HepG2 (cell line): ENCODE measurements around the gene MUC13. TPM values are rescaled to one million over a fixed set of nuclear protein-coding genes. Genes with fewer than 3 reads are reported as not detected.

ENCODE experiments used
- ATAC-seq: fragments of 200-7000 bp; cut with Tn5 transposase; 3 replicates; pipeline ENCODE4 v1.9.1; 2020; ENCODE audit warnings: mild to moderate bottlenecking, moderate library complexity
- BruUV-seq: library from RNA; stranded (reverse); fragments of 400-500 nt; replicated peaks from 2 replicates; lab custom pipeline; 2021; lab: Mats Ljungman, UMichigan
- CTCF ChIA-PET: fragments of 300-600 bp; formaldehyde crosslinking; extraction: SDS; loops from one replicate; lab custom pipeline; 2021; ENCODE audit warnings: low total read pairs, inconsistent platforms, low intra/inter-chr PET ratio; lab: Yijun Ruan, JAX
- POLR2A ChIA-PET: fragments of 350-600 bp; sonication (Branson Sonifier 250); formaldehyde crosslinking; loops from one replicate; lab custom pipeline; 2020; ENCODE audit warnings: antibody characterized with exemption, inconsistent platforms; lab: Yijun Ruan, JAX
- DNase-seq: peaks from one replicate; pipeline ENCODE4 v3.0.0-alpha.2; 2015; ENCODE audit warnings: low spot score
- FAIRE-seq: peaks from 3 replicates; lab custom pipeline; 2011; peaks lifted over from hg19 to GRCh38; lab: Jason Lieb, UNC
- H2AFZ ChIP-seq: one replicate; pipeline ENCODE4 v1.6.1; 2011; ENCODE audit warnings: low read length, inconsistent platforms
- H3K27ac ChIP-seq: fragments of 300-600 bp; 3 replicates; pipeline ENCODE4 v1.8.0; 2011; ENCODE audit warnings: mixed run types, mild to moderate bottlenecking, mixed read lengths, low read length, inconsistent platforms; ENCODE audit not compliant: insufficient read depth; ENCODE audit errors: extremely low read length
- H3K27me3 ChIP-seq, 2 experiments: fragments of 200-600 bp in 1 of 2; 2 replicates in 1 of 2; 3 replicates in 1 of 2; pipeline versions ENCODE4 v1.6.0 to v1.8.0; 2011; ENCODE audit warnings: low read length in 2 of 2, mild to moderate bottlenecking in 2 of 2, moderate library complexity in 2 of 2, inconsistent platforms in 1 of 2; ENCODE audit not compliant: insufficient read depth in 2 of 2, control insufficient read depth in 1 of 2
- H3K36me3 ChIP-seq, 2 experiments: fragments of 200-600 bp in 1 of 2; replicated peaks in 1 of 2; 2 replicates in 1 of 2; 3 replicates in 1 of 2; pipeline versions ENCODE4 v1.5.1 to v1.8.0; 2011; ENCODE audit warnings: low read length in 2 of 2, inconsistent platforms in 1 of 2; ENCODE audit not compliant: insufficient read depth in 2 of 2, control insufficient read depth in 1 of 2
- H3K4me1 ChIP-seq: 2 replicates; pipeline ENCODE4 v1.5.1; 2012; ENCODE audit warnings: low read length, inconsistent platforms; ENCODE audit not compliant: insufficient read depth
- H3K4me2 ChIP-seq: 2 replicates; pipeline ENCODE4 v1.6.0; 2011; ENCODE audit warnings: low read depth, low read length, inconsistent platforms
- H3K4me3 ChIP-seq, 3 experiments: fragments of 200-600 bp in 1 of 3; sonication (generic), shearing (Covaris generic) in 1 of 3; replicated peaks in 1 of 3; 2 replicates each; pipeline ENCODE4 v1.5.1; 2011 to 2016; ENCODE audit warnings: low read length in 3 of 3, inconsistent platforms in 2 of 3, low read depth in 2 of 3, mild to moderate bottlenecking in 2 of 3, control low read depth in 1 of 3, mixed read lengths in 1 of 3; ENCODE audit not compliant: insufficient read depth in 1 of 3
- H3K79me2 ChIP-seq: one replicate; pipeline ENCODE4 v1.6.1; 2011; ENCODE audit warnings: low read length, inconsistent platforms; ENCODE audit not compliant: insufficient read depth
- H3K9ac ChIP-seq: 2 replicates; pipeline ENCODE4 v1.6.0; 2011; ENCODE audit warnings: mild to moderate bottlenecking, low read depth, low read length, inconsistent platforms; ENCODE audit not compliant: insufficient read depth
- H3K9me3 ChIP-seq: 2 replicates; pipeline ENCODE4 v1.5.1; 2012; ENCODE audit warnings: mild to moderate bottlenecking, low read length
- H4K20me1 ChIP-seq: 2 replicates; pipeline ENCODE4 v1.6.0; 2011; ENCODE audit warnings: inconsistent platforms, mild to moderate bottlenecking, low read length, moderate library complexity; ENCODE audit not compliant: insufficient read depth
- MAZ ChIP-seq, 2 experiments: sonication (generic) in 1 of 2; formaldehyde crosslinking in 1 of 2; IDR thresholded peaks; 2 replicates each; pipeline versions ENCODE4 v1.5.0 to v1.6.1; 2012 to 2020; ENCODE audit warnings: low read depth in 2 of 2, mild to moderate bottlenecking in 2 of 2, borderline replicate concordance in 1 of 2, improper control_type of control experiment in 1 of 2, low read length in 1 of 2, missing genetic modification reagents in 1 of 2, moderate library complexity in 1 of 2
- MYPOP ChIP-seq: sonication (generic); formaldehyde crosslinking; IDR thresholded peaks from 2 replicates; pipeline ENCODE4 v1.8.1; 2023; ENCODE audit warnings: mild to moderate bottlenecking, moderate library complexity, missing genetic modification reagents
- POLR2G ChIP-seq: fragments of 200-400 bp; formaldehyde crosslinking; IDR thresholded peaks from 2 replicates; pipeline ENCODE4 v1.6.1; 2018; ENCODE audit warnings: mild to moderate bottlenecking, low read depth, low read length, moderate library complexity
- PRMT3 ChIP-seq: sonication (generic); formaldehyde crosslinking; IDR thresholded peaks from 2 replicates; pipeline ENCODE4 v1.8.1; 2022; ENCODE audit warnings: low read depth, mild to moderate bottlenecking, moderate library complexity, missing genetic modification reagents, borderline replicate concordance
- SOX5 ChIP-seq: IDR thresholded peaks from 2 replicates; pipeline ENCODE4 v1.6.1; 2016; ENCODE audit warnings: borderline replicate concordance
- ZFX ChIP-seq: sonication (generic); formaldehyde crosslinking; IDR thresholded peaks from 2 replicates; pipeline ENCODE4 v1.4.0; 2020; ENCODE audit warnings: mild to moderate bottlenecking, low read depth, missing genetic modification reagents, moderate library complexity
- ZGPAT ChIP-seq: IDR thresholded peaks from 2 replicates; pipeline ENCODE4 v1.6.1; 2016; ENCODE audit warnings: mild to moderate bottlenecking
- ZNF878 ChIP-seq: sonication (generic); formaldehyde crosslinking; IDR thresholded peaks from 2 replicates; pipeline ENCODE4 v1.8.1; 2023; ENCODE audit warnings: mild to moderate bottlenecking, missing genetic modification reagents, moderate library complexity
- WGBS: methylation state at CpG from one replicate; pipeline ENCODE4 v1.1.6; 2017; ENCODE audit warnings: low lambda C conversion rate; 5-methylcytosine and 5-hydroxymethylcytosine counted together
- in situ Hi-C: cut with HindIII; loops from 2 replicates; pipeline ENCODE4 v1.10.0; 2017; ENCODE audit warnings: low pct_unique_long_range_greater_than_20kb; ENCODE audit not compliant: extremely low pct_ligation_motif_present
- intact Hi-C: fragments of 100-400 bp; cut with micrococcal nuclease; formaldehyde crosslinking; loops from one replicate; pipeline ENCODE4 v1.10.0; 2022; ENCODE audit not compliant: unreplicated experiment
- polyA plus RNA-seq, 8 experiments: library from polyadenylated mRNA; depleted of rRNA in 3 of 8; stranded (reverse) in 7 of 8; unstranded in 1 of 8; fragments of >200 nt; fragmentation: Illumina TruSeq in 4 of 8; extraction: Trizol in 4 of 8; gene quantifications; 2 replicates each; pipeline versions ENCODE4 v1.2.1 to v1.2.3, GENCODE V29; 2011 to 2016; ENCODE audit warnings: low read depth in 4 of 8, missing spikeins in 1 of 8, mixed read lengths in 1 of 8; ENCODE audit not compliant: insufficient read depth in 1 of 8
- total RNA-seq, 5 experiments: library from RNA; depleted of rRNA; stranded (reverse); fragments of >200 nt; fragmentation: Illumina TruSeq; extraction: Trizol; gene quantifications; 2 replicates each; pipeline ENCODE4 v1.2.3, GENCODE V29; 2016; ENCODE audit warnings: low read depth in 1 of 5

Gene MUC13
- total and polyA plus RNA-seq, 2 of the 13 experiments (the other 11 are each of a cell fraction or from before 2014, with no cell fraction given): 0.04 to 1.2 TPM

- CTCF ChIA-PET: no interaction called here
- no peak for ATAC-seq
- H3K9me3 ChIP-seq: no peaks in the 10 kb centered on the region
- intact Hi-C loops: no loop called here
- H3K79me2 ChIP-seq: peaks cover 5% of the 10 kb centered on the region
- in situ Hi-C loops: no loop called here
- H3K36me3 ChIP-seq: peaks cover 1 to 5% of the 10 kb centered on the region in 2 experiments; a peak in 1 of 5 replicates
- H3K27ac ChIP-seq: no peak overlapping the region
- peaks cover 37% of the 10 kb centered on the region for H3K4me1 ChIP-seq
- TF ChIP-seq ZGPAT: no peak
- no peaks in the 10 kb centered on the region for H4K20me1 ChIP-seq
- BruUV-seq: no TSS peak
- no peak for FAIRE-seq
- H3K4me2 ChIP-seq: no peak overlapping the region
- H2AFZ ChIP-seq: no peak overlapping the region
- DNase-seq: no peak
- 92% methylated on average over 5 of the region's 5 CpGs for WGBS
- POLR2A ChIA-PET: interaction anchor here (0.7 to 2.4 kb wide), 2 partner anchors 78 to 104 kb away, joined by 3 to 6 read pairs; no protein-coding TSS in a partner anchor
- H3K4me3 ChIP-seq: no peak overlapping the region
- no peaks in the 10 kb centered on the region for H3K27me3 ChIP-seq
- H3K9ac ChIP-seq: no peak overlapping the region
Observed at GRCh38 chr3:124890573-124891190, 43.9 kb downstream of the MUC13 start.

- no peak overlapping the region for H3K4me3 ChIP-seq
- H3K9ac ChIP-seq: no peak overlapping the region
- no peaks in the 10 kb centered on the region for H4K20me1 ChIP-seq
- H3K79me2 ChIP-seq: peaks cover 24% of the 10 kb centered on the region
- intact Hi-C loops: loop anchor here (5.0 kb wide), 1 partner anchor 126 kb away; no protein-coding TSS in a partner anchor
- TSS peak; percentile 71 for BruUV-seq
- FAIRE-seq: no peak
- no peaks in the 10 kb centered on the region for H3K9me3 ChIP-seq
- H3K4me2 ChIP-seq: no peak overlapping the region; the same call in 1 of the 2 replicates
- CTCF ChIA-PET: no interaction called here
- H3K27ac ChIP-seq: no peak overlapping the region
- no peaks in the 10 kb centered on the region for H3K27me3 ChIP-seq
- H3K4me1 ChIP-seq: peaks cover 47% of the 10 kb centered on the region
- 59% methylated on average over 8 of the region's 8 CpGs for WGBS
- in situ Hi-C loops: no loop called here
- POLR2A ChIA-PET: interaction anchor here (1.1 to 2.4 kb wide), 3 partner anchors 12 to 76 kb away, joined by 3 to 6 read pairs (median 6); no protein-coding TSS in a partner anchor
- peaks cover 0 to 1% of the 10 kb centered on the region in 2 experiments; a peak in 1 of 5 replicates for H3K36me3 ChIP-seq
- no peak overlapping the region for H2AFZ ChIP-seq
- no peak for ATAC-seq
- no peak for DNase-seq
- TF ChIP-seq ZFX (CRISPR knock-in tag) (0 out of 2 replicates have a peak, but pooled peaks have one; percentile 5), PRMT3 (CRISPR knock-in tag) (0 out of 2 replicates have a peak, but pooled peaks have one; percentile 35), ZNF878 (0 out of 2 replicates have a peak, but pooled peaks have one; percentile 37), POLR2G (0 out of 2 replicates have a peak, but pooled peaks have one; percentile 24), MYPOP (CRISPR knock-in tag) (no peak), SOX5 (CRISPR knock-in tag) (no peak), MAZ (IDR thresholded peaks at IDR 0.05; ENCODE audit: borderline replicate concordance, low read depth, low read length) (no peak), MAZ (CRISPR knock-in tag; IDR thresholded peaks at IDR 0.05; ENCODE audit: low read depth) (0 out of 2 replicates have a peak, but pooled peaks have one; percentile 4)
Observed at GRCh38 chr3:124888482-124889441, 45.8 kb downstream of the MUC13 start.
